Stimulated activated effector memory CD8-positive, alpha-beta T cell treated with anti-CD3 and anti-CD28 coated beads, Interleukin-12 subunit alpha, Interleukin-12 subunit beta, amount 100 ng/mL, for 72 hours (primary cell): ENCODE measurements around the gene SAMD11.
A peak's percentile ranks its signal among the peaks of the same experiment; 100 is the strongest.

Source experiments
- ATAC-seq: fragments of 150-1000 bp; cut with Tn5 transposase; 2 replicates; pipeline ENCODE4 v1.10.0; 2021
- DNase-seq, 2 donors: peaks; one replicate each; pipeline ENCODE4 v3.0.0; 2021 to 2022; ENCODE audit warnings: low spot score in 2 of 2
- H3K27ac Mint-ChIP-seq: one replicate; pipeline ENCODE4 v1.8.0; 2022; ENCODE audit warnings: mild to moderate bottlenecking, mixed read lengths
- H3K36me3 Mint-ChIP-seq: one replicate; pipeline ENCODE4 v1.8.0; 2022; ENCODE audit warnings: mild to moderate bottlenecking, mixed read lengths
- H3K4me1 Mint-ChIP-seq: one replicate; pipeline ENCODE4 v1.8.0; 2022; ENCODE audit warnings: mixed read lengths
- H3K4me3 Mint-ChIP-seq: one replicate; pipeline ENCODE4 v1.8.0; 2022; ENCODE audit warnings: mild to moderate bottlenecking, mixed read lengths
- H3K9me3 Mint-ChIP-seq: one replicate; pipeline ENCODE4 v1.8.0; 2022; ENCODE audit warnings: mixed read lengths

The SAMD11 gene

DNA sequence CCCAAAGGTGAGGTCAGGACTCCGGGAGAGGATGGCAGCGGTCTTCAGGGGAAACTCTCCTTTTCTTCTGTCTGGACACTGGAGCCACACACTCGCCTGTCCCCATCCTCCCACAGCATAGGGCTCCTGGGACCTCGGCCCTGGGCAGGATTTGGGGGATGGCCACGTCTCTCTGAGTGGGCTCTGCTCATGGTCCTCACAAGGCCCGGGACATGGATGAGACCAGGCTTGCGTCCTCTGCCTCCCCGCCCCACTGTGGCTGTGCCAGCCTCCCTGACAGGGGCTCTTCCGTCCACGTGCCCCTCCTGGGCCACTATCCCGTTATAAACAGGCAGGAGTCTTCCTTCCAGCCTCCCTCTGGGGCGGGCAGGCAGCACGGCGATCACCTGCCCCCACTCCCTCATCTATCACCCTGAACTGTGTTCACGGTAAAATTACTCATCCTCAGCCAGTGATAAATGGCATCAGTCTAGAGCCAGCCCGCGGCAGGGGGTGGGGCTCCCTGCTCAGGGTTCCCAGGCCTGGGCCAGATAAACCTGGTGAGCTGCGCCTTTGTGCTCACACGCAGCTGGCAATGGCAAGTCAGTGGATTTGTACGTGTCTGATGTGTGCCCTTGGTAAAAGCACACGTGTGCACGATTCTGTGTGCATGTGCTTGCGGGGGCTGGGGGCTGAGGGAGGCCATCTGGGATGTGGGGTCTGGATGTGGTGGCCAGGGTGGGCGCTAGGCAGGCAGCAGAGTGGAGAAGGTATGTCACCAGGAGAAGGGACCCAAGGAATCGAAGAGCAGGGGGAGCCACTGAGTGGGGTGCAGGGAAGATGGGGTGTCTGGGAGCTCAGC lies 12.6 kb upstream of the SAMD11 start:
- DNase-seq (no peak), ATAC-seq (peak; percentile 42)
- H3K4me1 Mint-ChIP-seq = peaks cover 14% of the 10 kb centered on the region
- no peaks in the 10 kb centered on the region for H3K9me3 Mint-ChIP-seq
- no peak overlapping the region for H3K27ac Mint-ChIP-seq
- no peaks in the 10 kb centered on the region for H3K36me3 Mint-ChIP-seq
- H3K4me3 Mint-ChIP-seq = no peak overlapping the region

DNA sequence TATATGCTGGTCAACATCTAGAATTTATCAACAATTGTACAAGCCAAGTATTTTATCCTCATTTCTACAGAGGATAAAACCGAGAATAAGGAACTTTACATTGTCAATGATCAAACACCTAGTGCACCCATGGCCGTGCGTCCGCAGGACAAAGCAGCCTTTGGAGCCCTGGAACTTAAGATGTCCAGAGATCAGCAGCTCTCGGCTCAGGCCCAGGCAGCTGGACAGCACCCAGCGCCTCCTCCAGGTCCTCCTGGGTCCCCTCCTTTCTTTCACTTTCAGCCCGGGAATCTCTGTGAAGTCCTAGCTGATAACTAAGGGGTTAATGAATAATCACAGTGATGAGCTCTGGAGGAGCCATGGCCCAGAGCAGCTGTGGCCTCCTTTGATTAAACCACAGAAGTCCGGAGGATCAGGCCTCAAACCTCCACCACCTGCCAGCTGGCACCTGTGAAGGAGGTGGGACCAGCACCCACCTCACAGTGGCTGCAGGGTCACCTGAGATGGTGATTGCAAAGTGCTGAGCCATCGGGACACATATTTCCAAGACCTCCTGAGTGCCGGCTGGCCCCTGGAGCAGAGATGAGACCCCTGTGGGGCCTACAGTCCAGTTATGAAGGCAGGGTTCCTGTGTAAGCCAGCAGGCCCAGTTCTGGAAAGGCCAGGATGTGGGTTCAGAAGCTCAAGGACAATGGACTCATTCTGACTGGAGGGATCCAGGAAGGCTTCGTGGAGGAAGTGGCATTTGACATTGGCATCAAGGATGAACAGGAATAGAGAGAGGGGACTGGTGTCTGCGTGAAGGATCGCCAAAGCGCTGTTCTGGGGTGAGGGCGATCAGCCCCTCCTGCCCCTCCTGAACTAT lies 11.6 kb upstream of the SAMD11 start:
- H3K4me3 Mint-ChIP-seq = no peak overlapping the region
- no peaks in the 10 kb centered on the region for H3K36me3 Mint-ChIP-seq
- H3K9me3 Mint-ChIP-seq = no peaks in the 10 kb centered on the region
- DNase-seq (no peak), ATAC-seq (no peak)
- H3K27ac Mint-ChIP-seq = no peak overlapping the region
- peaks cover 14% of the 10 kb centered on the region for H3K4me1 Mint-ChIP-seq

DNA sequence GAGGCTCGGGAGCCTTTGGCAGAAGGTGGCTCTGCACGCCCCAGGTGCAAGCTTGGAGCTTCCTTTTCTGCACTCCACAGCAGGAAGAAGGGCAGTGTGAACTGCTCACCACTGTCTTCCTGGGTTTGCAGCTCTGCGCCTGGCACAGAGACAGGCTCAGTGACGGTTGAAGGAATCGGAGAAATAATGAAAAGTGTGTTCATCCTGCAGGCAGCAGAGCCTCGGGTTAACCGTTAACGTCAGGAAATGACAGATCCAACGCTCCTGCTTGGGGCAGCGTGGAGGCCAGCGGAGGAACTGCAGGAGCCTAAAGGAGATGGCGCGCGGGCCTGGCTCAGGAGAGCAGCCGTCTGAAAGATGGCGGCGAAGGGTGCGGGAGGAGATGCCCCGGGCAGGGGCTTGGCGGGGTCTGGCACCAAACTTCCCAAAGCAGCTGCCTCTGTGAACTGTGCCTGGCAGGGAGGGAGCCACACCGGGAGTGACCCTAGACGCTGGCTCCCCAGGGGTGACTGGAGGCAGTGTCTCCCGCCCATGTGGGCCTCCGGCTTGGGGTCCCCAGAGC lies 10.9 kb upstream of the SAMD11 start:
- DNase-seq (no peak), ATAC-seq (peak; percentile 6)
- H3K4me1 Mint-ChIP-seq = peaks cover 14% of the 10 kb centered on the region
- H3K27ac Mint-ChIP-seq = no peak overlapping the region
- H3K36me3 Mint-ChIP-seq = no peaks in the 10 kb centered on the region
- no peak overlapping the region for H3K4me3 Mint-ChIP-seq
- H3K9me3 Mint-ChIP-seq = no peaks in the 10 kb centered on the region

DNA sequence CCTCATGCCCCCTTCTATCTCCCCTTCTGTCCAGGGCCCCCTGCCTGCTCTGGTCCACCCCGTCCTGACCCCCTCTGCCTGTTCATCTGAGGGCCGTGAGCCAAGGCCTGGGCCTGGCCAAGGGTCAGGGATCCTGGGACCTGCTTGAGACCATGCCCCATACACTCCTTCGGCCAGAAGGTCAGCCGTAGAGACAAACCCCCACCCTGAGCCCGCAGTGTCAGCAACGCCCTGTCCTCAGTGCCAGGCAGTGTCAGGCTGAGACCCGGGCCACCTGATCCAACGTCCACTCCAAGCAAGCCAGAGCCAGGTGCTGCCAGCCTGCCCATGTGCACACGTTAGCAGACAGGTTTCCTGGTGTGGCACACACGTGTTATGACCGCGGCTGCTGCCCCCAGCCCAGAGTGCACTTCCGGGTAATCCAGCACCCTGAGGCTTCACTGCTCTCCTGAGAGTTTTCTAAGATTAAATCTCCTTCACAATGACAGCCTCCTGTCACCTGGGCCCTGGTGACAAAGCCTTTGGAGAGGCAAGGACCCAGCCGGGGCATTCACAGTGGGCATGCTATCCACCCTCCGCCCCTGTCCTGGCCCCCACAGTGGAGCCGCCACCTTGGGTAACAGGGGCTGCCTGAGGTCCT lies 10.1 kb upstream of the SAMD11 start:
- no peak for DNase-seq
- ATAC-seq = no peak
- H3K36me3 Mint-ChIP-seq = no peaks in the 10 kb centered on the region

DNA sequence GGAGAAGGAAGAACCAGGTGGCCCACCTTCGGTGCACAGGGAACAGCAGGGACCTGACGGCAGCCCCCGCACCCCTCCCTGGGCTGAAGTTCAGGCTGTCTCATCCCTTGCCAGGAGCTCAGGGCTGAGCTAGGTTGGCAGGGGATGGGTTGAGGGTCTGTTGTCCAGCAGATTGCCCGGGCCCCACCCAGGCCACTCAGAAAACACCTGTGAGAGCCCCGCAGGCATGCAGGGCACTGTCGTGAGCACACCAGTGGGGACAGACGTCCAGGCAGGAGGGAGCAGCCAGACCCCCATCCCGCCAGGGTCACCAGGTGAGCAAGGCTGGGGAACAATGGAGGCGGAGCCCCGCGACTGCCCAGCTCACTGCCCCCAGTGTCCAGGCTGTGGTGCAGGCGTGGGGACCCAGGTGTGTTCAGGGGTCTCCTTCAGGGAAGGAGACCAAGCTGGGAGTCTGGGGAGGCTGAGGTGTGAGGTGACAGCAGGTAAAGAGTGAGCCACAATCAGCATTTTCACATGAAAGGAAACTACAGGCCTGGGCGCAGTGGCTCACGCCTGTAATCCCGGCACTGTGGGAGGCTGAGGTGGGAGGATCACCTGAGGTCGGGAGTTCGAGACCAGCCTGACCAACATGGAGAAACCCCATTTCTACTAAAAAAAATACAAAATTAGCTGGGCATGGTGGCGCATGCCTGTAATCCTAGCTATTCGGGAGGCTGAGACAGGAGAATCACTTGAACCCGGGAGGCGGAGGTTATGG lies 9.4 kb upstream of the SAMD11 start:
- no peak overlapping the region for H3K4me3 Mint-ChIP-seq
- no peaks in the 10 kb centered on the region for H3K9me3 Mint-ChIP-seq
- ATAC-seq (no peak), DNase-seq (no peak)
- H3K27ac Mint-ChIP-seq = no peak overlapping the region
- H3K36me3 Mint-ChIP-seq = no peaks in the 10 kb centered on the region
- H3K4me1 Mint-ChIP-seq = peaks cover 14% of the 10 kb centered on the region

More for the DNA sequence above, 10.1 kb upstream of the SAMD11 start:
- Mint-ChIP-seq H3K4me3 (no peak overlapping the region), H3K9me3 (no peaks in the 10 kb centered on the region), H3K27ac (no peak overlapping the region), H3K4me1 (peaks cover 14% of the 10 kb centered on the region)

DNA sequence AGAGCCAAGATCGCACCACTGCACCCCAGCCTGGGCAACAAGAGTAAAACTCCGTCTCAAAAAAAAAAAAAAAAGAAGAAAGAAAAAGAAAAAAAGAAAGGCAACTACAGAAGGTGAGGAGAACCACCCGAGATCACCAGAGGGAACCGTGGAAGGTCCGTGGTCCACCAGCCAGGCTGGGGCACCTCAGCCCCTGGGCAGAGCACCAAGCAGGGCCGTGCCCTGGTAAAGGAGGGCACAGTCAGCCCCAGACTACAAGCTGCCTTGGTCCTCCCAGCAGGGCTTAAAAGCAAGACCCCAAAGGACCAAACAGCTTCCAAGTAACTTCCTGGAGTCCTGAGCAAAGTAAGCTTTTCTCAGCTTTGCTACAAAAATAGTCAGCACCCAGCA lies 8.8 kb upstream of the SAMD11 start:
- Mint-ChIP-seq H3K9me3 (no peaks in the 10 kb centered on the region), H3K27ac (no peak overlapping the region), H3K36me3 (no peaks in the 10 kb centered on the region), H3K4me1 (peaks cover 14% of the 10 kb centered on the region), H3K4me3 (no peak overlapping the region)
- no peak for ATAC-seq
- DNase-seq = no peak

DNA sequence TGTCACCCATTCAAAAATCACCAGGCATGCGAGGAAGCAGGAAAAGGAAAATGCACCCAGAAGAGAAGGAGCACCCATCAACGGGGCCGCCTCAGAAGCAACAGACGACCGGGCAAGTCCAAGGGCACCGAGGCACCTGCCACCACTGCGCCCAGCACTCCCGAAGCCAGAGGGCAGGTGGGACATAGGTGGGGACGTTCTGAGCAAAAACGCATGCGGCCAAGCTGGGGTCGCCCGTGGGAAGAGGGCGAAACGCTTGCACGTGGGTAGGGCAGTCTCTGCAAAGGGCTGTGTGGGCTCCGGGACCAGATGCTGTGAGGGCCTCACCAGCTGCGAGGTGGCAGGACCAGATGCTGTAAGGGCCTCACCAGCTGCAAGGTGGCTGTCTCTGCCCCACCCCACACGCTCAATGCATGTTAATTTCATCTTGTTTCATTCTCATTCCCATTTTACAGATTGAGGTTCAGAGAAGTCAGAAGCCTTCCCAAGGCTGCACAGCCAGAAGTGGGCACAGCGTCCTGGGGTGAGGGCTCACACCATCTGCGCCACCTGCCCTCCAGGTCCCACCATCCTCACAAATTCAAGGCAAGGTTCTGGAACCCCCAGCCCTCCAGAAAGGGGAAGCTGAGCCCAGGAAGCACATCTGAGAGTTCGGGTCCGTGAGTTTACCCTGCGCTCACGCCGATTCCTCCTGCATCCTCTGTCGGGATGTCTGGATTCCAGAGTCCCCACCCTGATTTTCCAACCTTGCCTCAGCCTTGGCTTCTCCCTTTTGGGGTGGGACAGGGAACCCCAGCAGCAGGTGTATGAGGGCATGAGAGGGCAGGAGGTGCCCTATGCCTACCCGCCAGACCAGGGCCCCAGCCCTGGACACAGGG lies 8.2 kb upstream of the SAMD11 start:
- no peaks in the 10 kb centered on the region for H3K9me3 Mint-ChIP-seq
- no peak for ATAC-seq
- no peak overlapping the region for H3K4me3 Mint-ChIP-seq
- no peak for DNase-seq
- no peaks in the 10 kb centered on the region for H3K36me3 Mint-ChIP-seq
- no peak overlapping the region for H3K27ac Mint-ChIP-seq
- H3K4me1 Mint-ChIP-seq = peaks cover 19% of the 10 kb centered on the region

DNA sequence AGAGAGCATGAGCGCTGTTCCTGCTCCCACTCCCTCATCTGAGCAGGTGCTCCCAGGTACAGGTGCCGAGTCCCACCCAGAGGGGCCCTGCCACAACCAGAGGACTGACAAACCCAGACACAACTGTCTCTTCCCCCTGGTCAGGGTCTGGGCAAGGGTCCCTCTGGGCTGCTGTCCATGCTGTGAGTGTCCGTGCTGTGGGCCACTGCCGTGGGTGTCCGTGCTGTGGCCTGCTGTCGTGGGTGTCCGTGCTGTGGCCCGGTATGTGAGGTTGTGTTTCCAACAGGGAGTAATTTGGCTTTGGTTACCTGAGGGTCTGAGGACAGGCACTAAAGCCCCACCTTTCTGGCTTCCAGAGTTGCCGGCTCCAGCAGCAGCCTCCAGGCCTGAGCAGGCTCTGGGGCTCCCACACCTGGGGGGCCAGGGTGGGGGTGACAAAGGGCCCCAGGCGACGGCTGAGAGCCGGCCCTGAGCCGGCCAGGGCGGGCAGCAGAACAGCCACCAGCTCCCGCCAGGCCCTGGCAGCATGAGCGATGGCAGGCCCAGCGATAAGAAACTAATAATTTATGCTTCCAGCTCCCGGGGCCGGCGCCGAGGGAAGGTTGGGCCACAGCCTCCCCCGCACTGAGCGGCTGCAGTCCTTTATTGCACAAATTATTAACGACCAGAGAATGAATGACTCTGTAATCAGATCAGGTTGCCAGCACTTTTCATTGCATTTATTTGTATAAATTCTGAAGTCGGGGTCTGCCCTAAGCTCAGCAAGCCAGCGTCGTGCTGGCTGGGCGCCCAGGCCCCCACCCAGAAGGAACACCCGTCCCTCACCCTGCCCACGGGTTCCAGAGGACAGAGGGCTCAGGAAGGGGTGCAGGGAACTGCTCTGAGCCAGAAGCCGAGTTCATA lies 7.3 kb upstream of the SAMD11 start:
- Mint-ChIP-seq H3K27ac (no peak overlapping the region), H3K36me3 (peaks cover 4% of the 10 kb centered on the region), H3K4me3 (no peak overlapping the region), H3K4me1 (peaks cover 20% of the 10 kb centered on the region), H3K9me3 (no peaks in the 10 kb centered on the region)
- ATAC-seq = no peak
- no peak for DNase-seq

DNA sequence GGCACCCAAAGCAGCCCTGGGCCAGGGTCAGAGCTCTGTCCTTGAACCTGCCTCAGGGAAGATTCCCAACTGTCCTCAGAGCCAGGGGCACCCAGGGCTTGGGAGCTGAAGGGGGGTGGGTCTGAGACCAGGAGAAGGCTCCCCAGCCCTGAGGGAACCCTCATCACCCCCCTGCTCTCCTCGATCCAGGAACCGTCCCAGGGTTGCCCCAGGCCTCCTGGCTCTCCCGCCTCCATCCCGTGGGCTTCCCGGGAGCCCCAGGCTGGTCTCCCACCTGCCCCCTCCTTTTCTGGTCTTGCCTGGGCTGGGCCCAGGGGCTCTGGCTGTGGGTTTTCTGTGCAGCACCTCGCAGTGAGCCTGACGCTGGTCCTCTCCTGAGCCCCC lies 6.7 kb upstream of the SAMD11 start:
- DNase-seq (no peak), ATAC-seq (no peak)
- Mint-ChIP-seq H3K4me1 (peaks cover 23% of the 10 kb centered on the region), H3K4me3 (no peak overlapping the region), H3K9me3 (no peaks in the 10 kb centered on the region), H3K36me3 (peaks cover 6% of the 10 kb centered on the region), H3K27ac (no peak overlapping the region)

DNA sequence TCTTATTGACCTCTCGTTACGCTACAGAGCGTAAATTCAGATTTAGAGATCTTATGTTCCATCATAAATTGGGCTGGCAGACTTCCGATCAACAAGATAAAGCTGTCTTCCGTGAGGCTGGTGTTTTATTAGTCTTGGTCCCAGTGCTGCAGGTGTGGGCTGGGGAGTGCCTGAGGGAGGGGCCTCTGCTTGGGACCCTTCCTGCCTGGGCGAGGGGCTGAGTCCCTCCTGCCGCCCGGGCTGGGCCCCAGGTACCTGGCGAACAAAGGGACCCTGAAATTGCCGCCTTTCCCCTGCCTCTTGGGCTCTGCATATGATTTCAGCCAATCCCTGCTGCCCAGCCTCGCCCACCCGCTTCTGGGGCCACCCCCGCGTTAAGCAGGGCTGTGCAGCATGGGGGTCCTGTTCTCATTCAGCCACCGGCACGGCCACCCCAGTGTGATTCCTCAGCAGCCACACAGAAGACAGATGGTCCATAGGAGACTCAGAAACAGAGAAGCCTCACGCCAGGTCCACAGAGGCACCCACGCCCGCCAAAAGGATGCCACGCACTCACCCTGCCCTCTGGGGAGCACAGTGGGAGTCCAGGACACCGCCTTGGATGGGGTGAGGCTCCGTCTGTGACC lies 6.1 kb upstream of the SAMD11 start:
- H3K27ac Mint-ChIP-seq = no peak overlapping the region
- peaks cover 6% of the 10 kb centered on the region for H3K36me3 Mint-ChIP-seq
- H3K9me3 Mint-ChIP-seq = no peaks in the 10 kb centered on the region
- H3K4me1 Mint-ChIP-seq = peaks cover 21% of the 10 kb centered on the region
- ATAC-seq = no peak
- no peak overlapping the region for H3K4me3 Mint-ChIP-seq
- no peak for DNase-seq

DNA sequence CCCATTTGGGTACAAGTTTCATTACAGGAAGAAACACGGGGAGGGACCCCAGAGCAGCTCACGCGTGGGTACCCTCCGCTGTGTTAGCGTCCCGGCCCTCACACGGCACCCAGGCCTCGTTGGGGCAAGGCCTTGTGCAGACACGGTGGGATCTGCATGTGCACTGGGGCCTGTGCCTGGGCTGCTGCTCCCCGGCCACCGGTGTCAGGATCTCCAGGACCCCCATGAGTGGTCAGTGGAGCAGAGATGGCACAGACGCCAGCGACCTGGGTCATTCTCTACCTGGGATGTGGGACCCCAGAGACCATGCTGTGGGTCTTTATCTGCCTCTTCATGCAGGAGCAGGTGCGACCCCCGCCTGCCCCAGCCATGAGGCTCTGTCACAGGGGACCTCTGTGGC lies 5.4 kb upstream of the SAMD11 start:
- Mint-ChIP-seq H3K4me3 (no peak overlapping the region), H3K27ac (no peak overlapping the region), H3K36me3 (peaks cover 6% of the 10 kb centered on the region), H3K4me1 (peaks cover 23% of the 10 kb centered on the region), H3K9me3 (no peaks in the 10 kb centered on the region)
- DNase-seq (no peak), ATAC-seq (no peak)

DNA sequence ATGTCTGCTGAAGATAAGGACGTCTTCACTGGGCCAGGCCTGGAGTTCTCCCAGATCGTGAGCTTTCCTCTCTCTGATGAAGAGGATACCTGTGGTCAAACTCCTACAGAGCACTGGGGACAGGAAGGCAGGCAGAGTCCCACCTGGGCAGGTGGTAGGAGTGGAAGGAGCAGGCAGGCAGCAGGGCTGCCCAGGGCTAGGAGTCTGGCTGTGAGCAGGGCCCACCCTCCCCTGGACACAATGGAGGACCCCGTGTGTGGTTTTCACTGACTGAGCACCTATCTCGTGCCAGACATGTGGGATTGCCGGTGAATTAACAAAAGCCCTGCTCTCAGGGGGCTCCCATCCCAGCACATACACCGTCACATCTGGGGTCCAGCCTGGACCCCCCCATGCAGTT lies 4.9 kb upstream of the SAMD11 start:
- Mint-ChIP-seq H3K4me1 (peaks cover 24% of the 10 kb centered on the region), H3K4me3 (no peak overlapping the region), H3K27ac (no peak overlapping the region), H3K9me3 (no peaks in the 10 kb centered on the region), H3K36me3 (peaks cover 6% of the 10 kb centered on the region)
- DNase-seq (no peak), ATAC-seq (no peak)
